ENCODE measurements around the gene TRIAP1. TPM values are rescaled to one million over a fixed set of nuclear protein-coding genes. Genes with fewer than 3 reads are reported as not detected.

Gene TRIAP1
- polyA plus RNA-seq, 4 donors: 35.0 to 48.4 (median 42.8) TPM

GRCh38 chr12:120394483-120395367 lies 51.5 kb downstream of the TRIAP1 start:
- DNase-seq (ENCODE audit: low read depth in 4 of 4, low spot score in 2 of 4): no peak

Other genes with a start within 250 kb of the TRIAP1 start
- 1,000 to 10,000 TPM; 2,524 to 3,028 (median 2,862) TPM for gene RPLP0, start 245.3 kb downstream of the TRIAP1 start, polyA plus RNA-seq (ENCODE audit: insufficient read length in 4 of 4)
- 10 to 100 TPM; 59.9 to 86.7 (median 69.9) TPM for gene PXN, start 180.7 kb downstream of the TRIAP1 start, polyA plus RNA-seq (ENCODE audit: insufficient read length in 4 of 4)
- 1 to 10 TPM in 1 of 4 donors, under 1 TPM in 1, not detected in 2; 0.92 to 2.6 TPM for gene RNU4-2, start 154.5 kb downstream of the TRIAP1 start, polyA plus RNA-seq (ENCODE audit: insufficient read length in 4 of 4)
- not detected for gene RNU4-1, start 153.1 kb downstream of the TRIAP1 start, polyA plus RNA-seq (ENCODE audit: insufficient read length in 4 of 4)
- 1 to 10 TPM; 3.0 to 4.6 (median 4.4) TPM for gene SIRT4, start 144.1 kb downstream of the TRIAP1 start, polyA plus RNA-seq (ENCODE audit: insufficient read length in 4 of 4)
- gene PLA2G1B, start 118.6 kb downstream of the TRIAP1 start, polyA plus RNA-seq (ENCODE audit: insufficient read length in 4 of 4): under 1 TPM in 3 of 4 donors, not detected in 1; 0.43 to 0.75 (median 0.65) TPM
- gene MSI1, start 77.2 kb downstream of the TRIAP1 start, polyA plus RNA-seq (ENCODE audit: insufficient read length in 4 of 4): 10 to 100 TPM; 16.8 to 31.9 (median 25.2) TPM
- 100 to 1,000 TPM; 274 to 383 (median 330) TPM for gene COX6A1, start 8.3 kb downstream of the TRIAP1 start, polyA plus RNA-seq (ENCODE audit: insufficient read length in 4 of 4)
- gene GATC, start 60 bp upstream of the TRIAP1 start, polyA plus RNA-seq (ENCODE audit: insufficient read length in 4 of 4): 10 to 100 TPM; 30.5 to 36.9 (median 33.6) TPM
- 100 to 1,000 TPM; 212 to 273 (median 244) TPM for gene SRSF9, start 23.4 kb upstream of the TRIAP1 start, polyA plus RNA-seq (ENCODE audit: insufficient read length in 4 of 4)
- gene DYNLL1, start 49.7 kb upstream of the TRIAP1 start, polyA plus RNA-seq (ENCODE audit: insufficient read length in 4 of 4): 100 to 1,000 TPM; 460 to 545 (median 496) TPM
- gene COQ5, start 82.8 kb upstream of the TRIAP1 start, polyA plus RNA-seq (ENCODE audit: insufficient read length in 4 of 4): 10 to 100 TPM; 53.9 to 70.1 (median 66.9) TPM
- gene RNF10, start 88.0 kb upstream of the TRIAP1 start, polyA plus RNA-seq (ENCODE audit: insufficient read length in 4 of 4): 100 to 1,000 TPM; 180 to 269 (median 215) TPM
- gene POP5, start 135.0 kb upstream of the TRIAP1 start, polyA plus RNA-seq (ENCODE audit: insufficient read length in 4 of 4): 10 to 100 TPM; 39.4 to 64.1 (median 51.7) TPM
- gene CABP1, start 194.2 kb upstream of the TRIAP1 start, polyA plus RNA-seq (ENCODE audit: insufficient read length in 4 of 4): 1 to 10 TPM; 4.3 to 5.6 (median 5.0) TPM
- 100 to 1,000 TPM; 150 to 183 (median 151) TPM for gene MLEC, start 240.8 kb upstream of the TRIAP1 start, polyA plus RNA-seq (ENCODE audit: insufficient read length in 4 of 4)